Measurements from ENCODE around the gene CACNA1G.

CACNA1G gene

GRCh38 chr17:50570032-50570431 lies 9.5 kb downstream of the CACNA1G start:
- no peak for DNase-seq

- DNase-seq = no peak
Measured at GRCh38 chr17:50570528-50570927, 10.0 kb downstream of the CACNA1G start.

DNA sequence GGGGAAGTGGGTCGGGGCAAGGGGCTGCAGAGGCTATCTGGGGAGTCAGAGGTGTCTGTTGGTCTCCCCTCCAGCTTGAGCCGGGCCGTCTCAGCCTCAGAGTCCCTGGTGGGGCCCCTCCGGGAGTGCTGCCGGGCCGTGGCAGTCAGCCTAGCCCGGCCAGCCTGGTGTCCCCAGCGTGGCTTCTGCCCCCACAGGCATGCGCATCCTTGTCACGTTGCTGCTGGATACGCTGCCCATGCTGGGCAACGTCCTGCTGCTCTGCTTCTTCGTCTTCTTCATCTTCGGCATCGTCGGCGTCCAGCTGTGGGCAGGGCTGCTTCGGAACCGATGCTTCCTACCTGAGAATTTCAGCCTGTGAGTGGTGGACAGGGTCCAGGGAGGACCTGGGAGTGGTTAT lies 11.2 kb downstream of the CACNA1G start:
- DNase-seq = no peak

DNA sequence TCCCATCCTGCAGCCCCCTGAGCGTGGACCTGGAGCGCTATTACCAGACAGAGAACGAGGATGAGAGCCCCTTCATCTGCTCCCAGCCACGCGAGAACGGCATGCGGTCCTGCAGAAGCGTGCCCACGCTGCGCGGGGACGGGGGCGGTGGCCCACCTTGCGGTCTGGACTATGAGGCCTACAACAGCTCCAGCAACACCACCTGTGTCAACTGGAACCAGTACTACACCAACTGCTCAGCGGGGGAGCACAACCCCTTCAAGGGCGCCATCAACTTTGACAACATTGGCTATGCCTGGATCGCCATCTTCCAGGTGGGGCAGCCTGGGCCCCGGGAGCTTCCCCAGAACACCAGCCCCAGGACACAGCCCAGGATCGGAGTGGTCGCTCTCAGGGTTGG lies 12.0 kb downstream of the CACNA1G start:
- no peak for DNase-seq

DNA sequence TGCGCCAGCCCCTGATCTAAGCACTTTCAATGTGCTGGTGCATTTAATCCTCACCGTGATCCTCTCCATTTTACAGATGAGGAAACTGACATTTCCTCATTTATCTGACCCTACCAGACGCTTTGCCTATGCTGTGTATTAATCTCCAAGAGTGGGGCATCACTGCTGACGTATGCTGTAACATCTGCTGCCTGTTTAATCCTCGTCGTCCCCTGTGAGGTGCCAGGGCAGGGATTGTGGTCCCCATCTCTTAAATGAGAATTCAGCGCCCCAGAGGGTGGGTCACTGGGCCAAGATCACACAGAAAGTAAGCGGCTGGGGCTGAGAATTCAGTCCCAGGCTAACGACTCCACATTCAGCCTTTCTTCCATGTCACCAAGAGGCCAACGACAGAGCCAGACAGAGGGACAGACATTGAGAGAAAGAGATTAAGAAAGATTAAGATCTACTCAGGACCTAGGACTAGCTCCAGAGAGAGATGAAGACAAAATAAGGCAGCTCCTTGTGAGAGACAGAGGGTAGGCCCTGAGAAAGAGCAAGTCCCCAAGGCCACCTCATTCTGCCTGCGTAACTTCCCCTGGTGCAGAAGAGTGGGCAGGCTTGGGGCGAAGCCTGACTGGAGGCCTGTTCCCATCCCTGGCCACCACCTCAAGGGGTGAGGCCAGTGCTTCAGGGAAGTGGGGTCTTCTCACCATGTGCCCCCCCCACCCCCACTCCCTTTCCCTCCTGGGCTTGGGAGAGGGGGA lies 13.5 kb downstream of the CACNA1G start:
- no peak for DNase-seq

GRCh38 chr17:50575581-50576210 lies 15.2 kb downstream of the CACNA1G start:
- no peak for DNase-seq

- DNase-seq = no peak
Measured at GRCh38 chr17:50576864-50577263, 16.3 kb downstream of the CACNA1G start.

- no peak for DNase-seq
Measured at GRCh38 chr17:50577451-50577954, 17.0 kb downstream of the CACNA1G start.

GRCh38 chr17:50578173-50578572 lies 17.7 kb downstream of the CACNA1G start:
- no peak for DNase-seq

DNA sequence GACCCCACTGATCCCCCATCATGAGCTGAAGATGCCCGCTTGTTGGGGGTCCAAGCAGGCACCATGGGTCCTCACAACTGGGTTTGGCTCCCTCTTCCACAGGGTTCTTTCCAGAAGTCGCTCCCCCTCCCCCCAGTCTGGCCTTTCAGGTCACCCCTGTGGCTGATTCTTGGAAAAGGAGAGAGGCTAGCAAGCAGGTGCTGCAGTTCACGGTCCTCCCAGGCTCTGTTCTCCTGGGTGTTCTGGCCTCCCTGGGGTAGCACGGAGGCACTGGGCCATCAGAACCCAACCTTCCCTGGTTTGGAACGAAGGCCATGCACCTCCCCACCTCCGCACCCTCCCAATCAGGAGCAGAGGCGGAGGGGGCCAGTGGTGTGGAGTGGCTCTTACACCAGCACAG lies 18.9 kb downstream of the CACNA1G start:
- no peak for DNase-seq

GRCh38 chr17:50580646-50581045 lies 20.1 kb downstream of the CACNA1G start:
- no peak for DNase-seq

DNA sequence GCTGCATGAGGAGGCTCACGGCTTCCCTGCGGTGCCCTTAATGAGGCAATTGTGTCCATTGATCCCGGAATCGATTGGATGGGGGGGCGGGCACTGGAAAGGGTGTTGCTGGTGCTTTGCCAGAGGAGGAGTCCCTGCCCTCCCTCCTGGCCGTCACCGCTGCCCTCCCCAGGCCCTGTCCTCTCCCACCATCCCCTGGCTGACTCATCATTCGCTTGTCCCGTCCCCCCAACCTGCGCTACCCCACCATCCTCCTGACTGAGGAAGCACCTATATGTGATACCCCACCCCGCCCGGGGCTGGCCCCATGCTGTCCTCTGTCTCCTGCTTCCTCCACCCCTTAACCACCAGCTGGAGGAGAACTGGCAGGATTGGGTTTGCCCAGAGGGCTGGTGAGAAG lies 20.8 kb downstream of the CACNA1G start:
- no peak for DNase-seq

GRCh38 chr17:50582741-50583140 lies 22.2 kb downstream of the CACNA1G start:
- DNase-seq = no peak

DNA sequence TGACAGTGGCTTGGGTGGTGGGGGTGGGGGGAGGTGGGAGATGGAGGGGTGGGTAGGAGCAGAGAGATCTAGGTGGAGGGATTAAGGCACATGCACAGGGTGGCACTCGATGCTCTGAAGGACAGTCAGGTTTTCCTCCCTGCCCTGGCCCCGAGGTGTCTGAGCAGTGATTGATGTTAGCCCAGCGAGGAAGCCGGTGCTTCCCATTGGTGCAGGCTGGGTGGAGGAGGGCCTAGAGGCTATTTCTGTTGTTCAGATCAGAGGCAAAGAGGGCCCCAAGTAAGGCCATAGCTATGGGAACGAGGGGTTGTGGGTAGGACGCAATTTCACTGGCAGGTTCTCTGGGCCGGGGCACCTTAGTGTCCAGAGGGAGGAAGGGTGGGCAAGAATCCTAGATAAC lies 23.1 kb downstream of the CACNA1G start:
- DNase-seq = no peak

DNA sequence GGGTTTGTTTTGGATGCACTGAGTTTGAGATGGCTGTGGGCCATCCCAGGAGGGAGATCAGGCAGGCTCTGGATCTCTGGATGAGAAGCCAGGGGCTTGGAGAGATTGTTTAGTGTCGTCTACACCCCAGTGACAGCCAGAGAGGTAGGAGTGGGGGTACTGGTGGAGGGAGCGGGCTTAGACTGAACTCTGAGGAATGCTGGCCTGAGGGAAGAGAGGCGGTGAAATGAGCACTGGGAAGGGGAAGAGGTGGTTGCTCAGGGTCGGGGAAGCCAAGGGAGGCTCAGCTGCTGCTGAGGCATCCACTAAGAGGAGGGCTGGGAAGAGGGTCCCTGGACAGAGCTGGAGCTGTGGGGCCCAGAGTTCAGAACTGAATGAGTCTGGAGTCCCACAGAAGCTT lies 23.6 kb downstream of the CACNA1G start:
- DNase-seq = no peak

- DNase-seq = no peak
Measured at GRCh38 chr17:50584749-50585148, 24.2 kb downstream of the CACNA1G start.

DNA sequence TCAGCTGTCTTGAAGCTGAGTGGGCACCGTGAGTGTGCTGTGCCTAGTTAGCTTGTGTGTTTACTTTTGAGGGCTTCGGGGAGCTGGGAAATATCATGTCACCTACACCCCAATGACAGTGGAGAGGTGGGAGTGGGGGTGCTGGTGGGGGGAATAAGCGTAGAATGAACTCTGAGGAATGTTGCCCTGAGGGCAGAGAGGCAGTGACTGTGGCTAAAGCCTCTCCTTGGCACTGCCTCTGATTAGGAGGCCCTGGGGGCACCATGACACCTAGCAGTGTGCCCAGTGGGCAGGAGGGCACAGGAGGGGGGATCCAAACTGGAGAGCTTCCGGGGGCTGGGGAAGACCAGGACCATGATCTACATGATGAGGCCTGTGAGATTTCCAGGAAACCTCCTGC lies 24.8 kb downstream of the CACNA1G start:
- DNase-seq = no peak

- no peak for DNase-seq
Measured at GRCh38 chr17:50585891-50586290, 25.4 kb downstream of the CACNA1G start.

GRCh38 chr17:50586421-50587247 lies 26.1 kb downstream of the CACNA1G start:
- no peak for DNase-seq

DNA sequence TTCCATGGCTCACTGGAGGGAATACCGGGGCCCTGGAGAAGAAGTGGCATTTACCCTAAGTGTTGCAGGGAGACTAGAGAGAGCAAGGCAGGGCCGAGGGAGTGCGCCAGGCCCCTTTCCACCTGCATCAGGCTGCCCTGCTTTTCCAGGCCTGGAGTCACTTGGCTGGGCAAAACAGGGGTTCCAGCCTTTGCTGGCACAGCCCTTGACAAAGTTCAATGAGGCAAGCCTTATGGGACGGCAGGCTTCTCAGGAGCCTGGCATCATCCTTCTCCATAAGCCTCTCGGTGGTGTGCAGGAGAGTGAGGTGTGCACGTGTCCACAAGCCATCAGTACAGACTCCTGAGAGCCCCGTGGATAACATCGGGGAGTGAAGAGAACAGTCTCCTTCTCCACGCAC lies 27.1 kb downstream of the CACNA1G start:
- DNase-seq = no peak

DNA sequence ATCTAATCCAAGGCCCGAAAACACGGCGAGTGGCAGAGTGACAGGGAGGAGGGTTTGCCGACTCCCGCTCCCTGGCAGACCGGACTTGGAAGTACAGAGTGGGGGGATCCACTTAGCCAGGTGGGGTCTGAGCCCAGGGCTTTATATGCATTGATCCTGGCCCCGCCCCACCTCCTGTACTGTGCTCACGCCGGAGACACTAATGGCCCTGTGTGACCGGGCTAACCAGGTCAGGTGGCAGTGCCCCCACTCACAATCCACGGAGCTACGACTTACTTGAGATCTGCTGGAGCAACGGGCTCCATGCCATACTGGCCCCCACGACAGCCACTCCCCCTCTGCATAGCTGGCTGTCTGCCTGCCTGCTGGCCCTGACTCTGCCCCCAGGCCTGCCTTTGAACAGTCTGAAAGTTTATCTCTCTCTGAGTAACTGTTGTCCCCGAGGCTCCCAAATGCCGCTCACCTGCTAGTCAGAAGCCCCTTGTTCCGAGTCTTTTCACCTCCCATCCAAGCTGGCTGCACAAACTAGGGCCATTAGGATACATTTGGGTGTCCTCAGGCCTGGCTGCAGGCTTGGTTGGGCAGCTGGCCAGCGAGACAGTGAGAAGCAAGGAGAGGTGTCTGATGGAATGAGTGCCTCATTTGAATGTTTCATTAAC lies 28.0 kb downstream of the CACNA1G start:
- no peak for DNase-seq

DNA sequence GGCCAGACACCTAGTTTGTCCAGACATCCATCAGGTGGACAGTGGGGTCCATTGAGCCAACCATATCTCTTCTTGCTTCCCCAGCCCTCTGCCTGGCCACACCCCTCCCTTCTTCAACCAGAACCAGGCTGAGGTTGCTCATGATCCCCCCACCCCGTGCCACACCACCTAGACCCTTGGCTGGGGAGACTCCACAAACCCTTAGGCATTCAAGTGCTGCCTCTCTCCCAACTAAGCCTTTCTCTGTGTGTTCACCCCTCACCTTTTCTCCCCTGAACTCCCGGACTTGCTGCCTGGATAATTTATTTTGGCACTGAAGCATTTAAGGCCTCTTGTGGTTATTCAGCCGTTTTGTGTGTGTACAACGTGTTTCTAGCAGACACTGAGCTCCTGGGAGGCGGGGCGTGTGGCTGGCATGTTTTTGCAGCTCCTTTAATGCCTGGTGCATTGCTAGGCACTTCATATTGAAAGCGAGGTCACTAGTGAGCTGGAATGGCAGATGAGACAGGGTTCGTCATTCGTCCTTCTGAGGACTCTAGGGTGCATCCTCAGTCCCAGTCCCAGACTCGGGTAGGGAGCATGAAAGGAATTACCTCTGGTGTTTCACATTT lies 28.7 kb downstream of the CACNA1G start:
- DNase-seq = no peak

All from bone marrow (tissue), 2 donors.